NCI-H345 (cell line): ENCODE measurements around the gene FARS2.

ENCODE experiments used
- DNase-seq: peaks from one replicate; lab custom pipeline; 2025; lab: John Stamatoyannopoulos, UW

FARS2 gene

GRCh38 chr6:5427586-5427985 lies 166.3 kb downstream of the FARS2 start:
- no peak for DNase-seq

GRCh38 chr6:5433324-5433723 lies 172.0 kb downstream of the FARS2 start:
- no peak for DNase-seq

DNA sequence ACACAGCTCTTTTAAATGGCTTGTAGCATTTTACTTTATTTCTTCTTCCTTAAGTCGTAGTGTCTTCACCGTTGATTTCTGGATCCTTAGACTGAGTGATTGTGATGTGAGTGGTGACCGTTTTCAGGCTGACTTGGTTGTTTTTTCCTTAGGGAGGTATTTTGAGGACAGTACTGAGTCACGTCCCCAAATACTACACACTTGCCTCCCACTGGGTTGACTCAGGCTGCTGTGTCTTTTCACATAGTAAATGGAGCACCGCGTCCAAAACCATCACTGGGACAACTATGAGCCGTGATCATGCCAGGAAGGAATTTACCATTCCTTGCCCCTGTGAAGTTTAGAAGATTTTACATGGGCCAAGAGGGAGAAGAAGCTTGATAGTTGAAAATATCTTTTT lies 174.1 kb downstream of the FARS2 start:
- no peak for DNase-seq

GRCh38 chr6:5438922-5439584 lies 177.7 kb downstream of the FARS2 start:
- DNase-seq = no peak

DNA sequence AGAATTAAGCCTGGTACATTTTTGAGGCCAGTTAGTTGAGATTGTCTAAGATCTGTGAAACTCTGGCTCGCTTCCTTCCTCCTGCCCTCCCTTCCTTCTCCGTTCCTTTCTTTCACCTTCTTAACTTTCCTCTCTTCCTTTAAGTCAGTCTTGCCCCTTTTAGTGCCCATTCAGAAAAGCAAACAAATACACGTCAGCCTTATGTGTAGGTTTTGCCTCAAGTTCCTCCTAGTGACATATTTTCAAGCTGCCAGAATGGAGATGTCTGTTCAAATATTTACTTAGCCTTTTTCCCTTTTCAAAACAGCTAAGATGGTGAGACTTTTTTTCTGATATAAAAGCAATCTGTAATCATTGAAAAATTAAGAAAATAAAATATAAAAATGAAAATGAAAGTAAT lies 178.4 kb downstream of the FARS2 start:
- DNase-seq = no peak

GRCh38 chr6:5442319-5442718 lies 181.0 kb downstream of the FARS2 start:
- DNase-seq = no peak

- DNase-seq = no peak
Measured at GRCh38 chr6:5442916-5443315, 181.6 kb downstream of the FARS2 start.

DNA sequence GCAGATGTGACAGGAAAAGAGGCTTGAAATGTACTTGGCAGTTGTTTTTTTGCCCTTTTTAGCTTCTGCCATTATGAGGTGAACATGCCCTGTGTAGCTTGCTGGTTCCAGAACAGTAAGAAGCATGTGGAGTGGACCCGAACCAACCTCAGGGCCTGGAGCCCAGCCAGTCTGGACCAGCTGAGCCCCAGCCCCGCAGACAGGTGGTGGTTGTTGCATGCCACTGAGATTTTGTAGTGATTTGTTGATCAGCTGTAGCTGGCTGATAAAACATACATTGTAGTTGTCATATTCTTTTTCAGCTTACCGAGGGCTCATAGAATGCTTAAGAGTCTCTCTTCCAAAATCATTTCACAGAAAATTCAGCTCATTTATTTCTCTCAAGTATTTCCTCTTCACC lies 182.2 kb downstream of the FARS2 start:
- no peak for DNase-seq

- no peak for DNase-seq
Measured at GRCh38 chr6:5446362-5447075, 185.2 kb downstream of the FARS2 start.

GRCh38 chr6:5447921-5448320 lies 186.6 kb downstream of the FARS2 start:
- no peak for DNase-seq

GRCh38 chr6:5450073-5450472 lies 188.8 kb downstream of the FARS2 start:
- no peak for DNase-seq

GRCh38 chr6:5453546-5453945 lies 192.2 kb downstream of the FARS2 start:
- no peak for DNase-seq

DNA sequence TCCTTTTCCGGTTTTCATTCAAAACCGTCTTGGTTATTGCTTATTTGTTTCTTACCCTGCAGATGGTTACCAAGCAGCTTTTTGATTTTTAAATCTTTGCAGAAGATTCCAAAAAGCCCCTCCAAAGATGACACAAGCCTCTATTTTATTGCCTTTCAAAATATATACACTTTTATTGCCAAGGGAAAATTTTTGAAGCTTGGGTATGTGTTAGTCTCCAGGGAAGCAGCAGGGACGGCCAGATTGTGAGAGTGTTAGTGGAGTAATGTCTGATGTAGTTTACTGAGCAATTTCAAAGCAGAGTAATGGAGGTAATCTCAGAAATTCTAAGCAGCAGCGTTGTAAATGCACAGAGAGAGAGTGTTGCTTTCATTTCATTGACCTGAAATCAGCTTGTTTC lies 193.8 kb downstream of the FARS2 start:
- no peak for DNase-seq

DNA sequence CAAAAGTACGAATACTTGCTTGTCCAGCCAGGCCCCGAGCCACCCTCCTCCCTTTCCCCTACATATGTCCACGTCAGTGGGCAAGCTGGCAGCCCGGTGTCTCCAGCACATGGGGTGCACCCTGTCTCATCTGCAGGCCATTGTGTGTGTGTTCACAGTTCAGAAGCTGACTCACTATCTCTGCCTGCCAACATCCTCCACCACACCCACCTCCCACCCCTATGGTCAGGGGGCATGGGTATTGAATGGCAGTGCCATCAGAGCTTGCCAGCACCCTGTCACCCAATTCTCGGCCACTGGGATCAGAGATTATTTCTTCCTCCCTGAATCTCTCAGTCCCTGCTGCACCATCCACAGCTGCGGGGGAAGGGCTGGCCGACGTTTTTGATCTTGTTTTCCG lies 195.7 kb downstream of the FARS2 start:
- no peak for DNase-seq

DNA sequence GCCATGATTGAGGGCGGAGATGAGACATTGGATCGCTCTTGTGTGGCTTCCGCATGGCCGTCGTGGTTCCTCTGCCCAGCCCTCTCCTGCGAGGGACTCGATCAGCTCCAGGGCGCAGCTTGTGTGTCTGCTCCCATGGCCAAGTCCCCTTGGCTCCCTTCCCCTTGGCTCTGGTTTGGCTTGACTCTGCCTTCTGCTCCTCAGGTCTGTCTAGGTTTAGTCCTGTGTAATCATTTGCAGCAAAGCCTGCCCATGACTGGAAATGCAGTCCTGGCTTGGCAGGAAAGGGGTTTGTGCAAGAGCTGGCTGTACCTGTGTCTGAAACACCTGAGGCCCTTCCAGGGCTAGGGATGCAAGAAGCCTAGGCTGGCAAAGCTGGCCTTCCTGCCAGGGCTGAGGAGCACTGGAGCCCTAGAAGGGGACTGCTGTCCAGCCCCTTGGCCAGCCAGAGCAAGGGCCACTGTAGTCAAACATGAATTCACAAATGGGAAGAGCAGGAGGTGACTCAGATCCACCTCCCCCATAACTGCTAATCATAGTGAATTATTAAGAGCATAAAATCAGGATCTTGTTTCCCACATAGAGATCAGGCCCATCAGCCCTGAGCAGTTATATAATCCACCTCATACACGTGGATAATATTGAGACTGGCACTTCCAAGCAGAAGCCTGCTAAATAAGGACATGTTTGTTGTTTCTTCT lies 196.8 kb downstream of the FARS2 start:
- peak; percentile 40 for DNase-seq

- no peak for DNase-seq
Measured at GRCh38 chr6:5459346-5459745, 198.0 kb downstream of the FARS2 start.

- DNase-seq = no peak
Measured at GRCh38 chr6:5461365-5461764, 200.1 kb downstream of the FARS2 start.

DNA sequence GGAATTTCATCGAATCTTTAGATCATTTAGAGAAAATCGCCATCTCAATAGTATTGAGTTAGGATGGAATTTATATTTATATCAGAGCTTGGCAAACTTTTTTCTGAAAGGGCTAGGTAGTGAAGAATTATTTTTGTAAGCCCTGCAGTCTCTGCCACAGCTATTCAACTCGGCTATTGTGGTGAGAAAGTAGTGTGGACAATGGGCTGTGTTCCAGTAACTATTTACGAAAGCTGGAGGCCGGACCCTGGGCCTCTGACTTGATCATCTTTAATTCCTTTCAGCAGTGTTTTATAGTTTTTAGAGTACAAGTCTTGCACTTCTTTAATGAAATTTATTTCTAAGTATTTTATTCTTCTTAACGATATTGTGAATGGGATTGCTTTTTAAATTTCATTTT lies 201.5 kb downstream of the FARS2 start:
- no peak for DNase-seq

GRCh38 chr6:5463690-5464089 lies 202.4 kb downstream of the FARS2 start:
- no peak for DNase-seq

DNA sequence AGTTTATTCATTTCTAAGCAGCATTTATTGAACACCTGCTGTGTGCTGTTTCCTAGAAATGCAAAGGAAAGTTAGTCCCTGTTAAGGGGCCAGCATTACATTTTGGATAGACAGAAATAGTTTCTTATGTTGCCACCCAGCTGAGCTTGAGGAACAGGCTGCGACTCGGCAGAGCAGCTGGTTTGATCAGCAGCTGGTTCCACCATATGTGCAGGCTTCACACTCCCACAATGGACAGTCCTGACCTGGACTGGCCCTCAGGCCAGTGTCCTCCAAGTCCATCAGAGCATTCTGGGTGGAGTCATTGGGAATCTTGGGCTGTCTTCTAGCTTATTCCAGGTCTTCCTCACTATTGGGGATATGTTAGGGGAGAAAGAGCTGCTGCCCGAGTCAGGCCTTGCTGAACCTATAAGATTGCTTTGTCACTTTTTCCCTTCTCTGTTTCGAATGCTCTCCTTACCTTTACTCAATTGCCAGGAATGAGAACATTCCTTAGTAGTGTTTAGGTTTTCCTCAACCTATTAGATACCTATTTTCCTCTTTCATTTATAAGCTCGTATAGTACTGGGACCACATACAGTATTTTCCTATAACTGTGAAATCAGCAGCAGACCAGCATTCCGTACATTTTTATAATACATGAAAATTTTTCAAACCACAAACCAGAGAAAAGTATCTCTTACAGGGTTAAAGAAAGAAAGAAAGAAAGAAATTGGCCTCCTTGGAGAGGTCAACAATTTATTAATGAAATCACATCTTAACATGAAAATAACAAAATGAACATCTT lies 203.0 kb downstream of the FARS2 start:
- DNase-seq = no peak

DNA sequence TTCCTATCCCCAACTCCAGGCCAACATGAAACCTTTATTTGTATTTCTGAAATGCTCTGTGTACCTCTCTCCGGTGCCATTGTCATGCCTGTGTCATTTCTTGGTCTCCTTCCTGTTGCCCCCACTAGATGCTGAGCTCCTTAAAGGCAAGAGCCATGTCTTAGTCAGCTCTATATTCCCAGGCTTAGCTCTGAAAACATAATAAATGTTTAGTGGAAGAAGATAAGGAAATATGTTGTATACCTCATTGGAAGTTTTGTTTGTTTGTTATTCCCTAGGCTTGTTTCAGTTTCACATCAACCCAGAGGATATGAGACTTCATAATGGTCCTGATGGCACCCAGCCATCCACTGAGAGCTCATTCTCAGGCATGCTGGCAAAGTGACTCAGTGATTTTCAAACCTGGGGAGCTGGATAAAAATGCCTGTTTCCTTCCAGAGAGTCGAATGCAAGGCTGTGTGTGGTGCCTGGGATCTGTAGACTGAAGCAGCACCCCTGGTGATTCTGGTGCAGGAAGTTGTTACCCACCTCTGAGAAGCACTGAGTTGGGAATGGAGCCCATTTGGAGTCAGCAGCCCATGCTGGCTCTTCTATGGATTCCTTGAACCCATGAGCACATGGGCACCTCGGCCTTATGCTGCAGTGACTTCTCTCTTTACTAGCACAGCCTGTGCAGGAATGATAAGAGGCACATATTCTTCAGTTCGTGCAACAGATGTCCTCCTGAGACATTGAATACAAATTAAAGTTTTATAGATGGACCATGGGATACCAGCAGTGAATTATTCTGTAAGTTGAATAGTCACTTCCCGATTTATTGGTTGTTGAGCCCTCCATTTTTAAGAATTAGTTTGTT lies 205.2 kb downstream of the FARS2 start:
- DNase-seq = no peak

DNA sequence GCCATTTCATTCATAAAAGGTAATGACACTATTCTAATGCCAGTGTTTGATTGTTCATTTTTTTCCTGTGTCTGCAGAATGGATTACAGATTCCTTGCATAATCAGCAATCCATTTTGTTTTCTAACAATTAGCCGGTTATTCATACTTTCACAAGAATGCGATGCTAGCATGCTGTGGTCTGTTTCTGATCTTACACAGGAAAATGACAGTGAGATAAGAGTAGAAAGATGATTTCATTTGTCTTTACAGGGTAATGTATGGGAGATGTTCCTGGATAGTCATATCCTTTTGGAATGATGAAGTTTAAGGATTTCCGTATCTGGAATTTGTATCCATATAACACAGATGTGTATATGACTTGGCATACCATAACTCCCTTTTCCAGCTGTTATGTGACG lies 207.3 kb downstream of the FARS2 start:
- no peak for DNase-seq
